Measurements from ENCODE around the gene PPP1R9B.

PPP1R9B gene
- total RNA-seq = 115 to 185 (median 166) reads per million in 4 experiments

GRCh38 chr17:50150354-50151040 lies at the start of gene PPP1R9B:
Gene PPP1R9B (minus strand): TSS chr17:50150677. CDS start chr17:50150513, 164 bp downstream.
- DNase-seq = no peak

DNA sequence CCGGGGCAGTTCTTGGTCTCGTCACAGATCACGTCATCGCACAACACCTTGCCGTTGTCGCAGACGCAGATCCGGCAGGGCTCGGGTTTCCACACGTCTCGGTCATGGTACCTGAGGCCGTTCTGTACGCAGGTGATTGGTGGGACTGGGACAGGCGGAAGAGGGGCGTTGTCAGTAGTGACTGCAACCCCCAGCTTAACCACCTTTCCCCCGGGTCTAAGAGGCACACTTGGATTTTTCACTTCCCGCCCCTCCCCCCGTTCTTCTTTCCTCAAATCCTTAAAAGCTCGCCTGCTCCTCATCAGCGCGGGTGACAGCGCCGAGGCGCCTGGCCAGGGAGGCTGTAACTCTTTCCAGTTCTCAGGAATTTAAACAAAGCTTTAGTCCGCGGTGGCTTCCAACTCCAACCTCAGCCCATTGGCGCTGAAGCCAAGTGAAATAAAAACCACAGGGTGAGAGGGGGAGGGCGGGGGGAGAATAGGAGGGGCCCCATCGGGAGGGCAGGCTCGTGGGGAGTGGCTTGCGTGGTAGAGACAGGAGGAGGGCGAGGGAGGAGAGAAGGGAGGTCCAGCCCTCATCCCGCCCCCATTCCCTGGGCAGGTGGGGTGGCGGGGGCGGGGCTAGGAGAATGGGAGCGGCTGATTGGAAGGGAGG lies 49.5 kb upstream of the PPP1R9B start:
- peak; percentile 61 for DNase-seq

DNA sequence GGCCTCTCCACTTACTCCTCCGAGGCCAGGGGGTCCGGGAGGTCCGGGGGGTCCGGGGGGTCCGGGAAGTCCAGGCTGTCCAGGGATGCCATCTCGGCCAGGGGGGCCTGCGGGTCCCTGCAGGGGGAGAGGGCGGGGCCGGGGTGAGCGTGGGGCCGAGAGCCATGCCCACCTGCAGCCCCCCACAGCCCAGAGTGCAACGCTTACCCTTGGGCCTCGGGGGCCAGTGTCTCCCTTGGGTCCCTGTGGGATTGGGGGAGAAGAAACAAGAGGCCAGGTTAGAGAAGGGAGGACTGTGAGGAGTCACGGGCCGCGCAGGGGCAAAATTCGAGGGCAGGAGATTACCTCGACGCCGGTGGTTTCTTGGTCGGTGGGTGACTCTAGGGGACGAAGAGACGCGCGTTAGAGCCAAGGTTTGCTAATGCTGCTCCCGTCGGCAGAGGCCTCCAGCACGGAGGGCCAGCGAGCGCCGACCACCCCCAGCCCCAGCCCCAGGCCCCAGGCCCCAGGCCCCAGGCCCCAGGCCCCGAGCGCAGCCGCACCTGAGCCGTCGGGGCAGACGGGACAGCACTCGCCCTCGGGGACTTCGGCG lies 48.8 kb upstream of the PPP1R9B start:
- no peak for DNase-seq

DNA sequence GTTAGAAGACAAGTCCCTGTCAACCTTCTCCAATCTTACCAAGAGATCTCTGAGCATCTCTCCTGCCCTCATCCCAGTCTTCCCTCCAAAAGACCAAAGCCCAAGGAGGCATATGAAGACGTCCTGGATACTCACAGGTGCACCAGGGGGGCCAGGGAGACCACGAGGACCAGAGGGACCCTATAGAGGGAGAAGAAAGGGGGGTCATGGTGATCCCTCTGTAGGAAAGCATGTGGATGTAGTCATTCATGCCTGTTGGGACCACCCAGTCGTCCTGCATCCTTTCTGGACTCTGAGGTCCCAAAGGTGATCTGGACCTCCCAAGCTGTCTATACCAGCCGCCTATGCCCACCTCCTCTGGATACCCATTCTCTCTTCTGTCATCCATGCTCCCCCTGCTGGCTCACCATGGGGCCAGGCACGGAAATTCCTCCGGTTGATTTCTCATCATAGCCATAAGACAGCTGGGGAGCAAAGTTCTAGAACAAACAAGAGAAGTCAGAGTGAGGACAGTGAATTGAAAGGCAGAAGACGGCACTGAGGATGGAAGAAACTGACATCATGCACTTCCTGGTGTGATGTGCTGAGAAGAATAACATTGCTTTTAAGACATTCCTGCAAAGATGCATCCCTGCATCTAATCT lies 47.7 kb upstream of the PPP1R9B start:
- DNase-seq = peak; percentile 22

- DNase-seq = no peak
These were observed 46.3 kb upstream of the PPP1R9B start for GRCh38 chr17:50196826-50197225.

DNA sequence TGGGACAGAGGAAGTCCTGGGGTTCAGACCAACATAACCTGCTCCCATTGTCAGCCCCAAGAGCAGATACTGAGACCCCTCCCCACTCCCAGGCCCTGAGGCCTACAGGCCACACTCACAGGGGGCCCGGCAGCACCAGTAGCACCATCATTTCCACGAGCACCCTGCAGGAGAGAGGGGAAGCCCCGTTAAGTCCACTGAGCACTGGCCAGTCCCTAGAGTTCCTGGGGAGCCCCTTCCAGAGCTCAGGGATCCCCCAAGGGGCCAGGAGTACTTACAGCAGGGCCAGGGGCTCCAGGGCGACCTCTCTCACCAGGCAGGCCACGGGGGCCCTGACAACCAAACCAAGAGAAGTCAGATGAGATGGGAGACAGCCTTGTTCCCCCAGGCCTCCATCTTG lies 45.6 kb upstream of the PPP1R9B start:
- no peak for DNase-seq

GRCh38 chr17:50194934-50195865 lies 44.7 kb upstream of the PPP1R9B start:
- DNase-seq = no peak

GRCh38 chr17:50194140-50194933 lies 43.9 kb upstream of the PPP1R9B start:
- DNase-seq = no peak

- no peak for DNase-seq
These were observed 42.3 kb upstream of the PPP1R9B start for GRCh38 chr17:50192618-50193291.

DNA sequence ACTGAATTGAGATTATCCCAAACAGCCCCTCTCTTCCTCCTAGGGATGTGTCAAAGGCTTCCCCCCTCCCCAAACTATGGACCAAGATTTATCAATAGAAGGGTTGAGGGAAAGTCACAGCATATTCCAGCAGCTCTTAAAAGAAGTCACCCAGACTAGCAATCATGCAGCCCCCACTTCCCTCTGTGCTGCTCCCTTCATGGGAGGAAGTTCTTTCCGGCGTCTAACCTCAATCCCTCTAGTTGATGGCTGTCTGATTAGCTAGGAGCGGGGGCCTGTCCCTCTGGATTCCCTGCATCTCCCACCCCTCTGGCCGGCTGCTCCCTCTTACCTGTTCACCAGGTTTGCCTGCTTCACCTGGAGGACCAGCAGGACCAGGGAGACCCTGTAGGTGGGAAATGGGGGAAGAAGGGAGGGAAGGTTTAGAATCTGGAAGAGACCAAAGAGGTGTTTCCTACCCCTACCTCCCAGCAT lies 41.7 kb upstream of the PPP1R9B start:
- DNase-seq = no peak

DNA sequence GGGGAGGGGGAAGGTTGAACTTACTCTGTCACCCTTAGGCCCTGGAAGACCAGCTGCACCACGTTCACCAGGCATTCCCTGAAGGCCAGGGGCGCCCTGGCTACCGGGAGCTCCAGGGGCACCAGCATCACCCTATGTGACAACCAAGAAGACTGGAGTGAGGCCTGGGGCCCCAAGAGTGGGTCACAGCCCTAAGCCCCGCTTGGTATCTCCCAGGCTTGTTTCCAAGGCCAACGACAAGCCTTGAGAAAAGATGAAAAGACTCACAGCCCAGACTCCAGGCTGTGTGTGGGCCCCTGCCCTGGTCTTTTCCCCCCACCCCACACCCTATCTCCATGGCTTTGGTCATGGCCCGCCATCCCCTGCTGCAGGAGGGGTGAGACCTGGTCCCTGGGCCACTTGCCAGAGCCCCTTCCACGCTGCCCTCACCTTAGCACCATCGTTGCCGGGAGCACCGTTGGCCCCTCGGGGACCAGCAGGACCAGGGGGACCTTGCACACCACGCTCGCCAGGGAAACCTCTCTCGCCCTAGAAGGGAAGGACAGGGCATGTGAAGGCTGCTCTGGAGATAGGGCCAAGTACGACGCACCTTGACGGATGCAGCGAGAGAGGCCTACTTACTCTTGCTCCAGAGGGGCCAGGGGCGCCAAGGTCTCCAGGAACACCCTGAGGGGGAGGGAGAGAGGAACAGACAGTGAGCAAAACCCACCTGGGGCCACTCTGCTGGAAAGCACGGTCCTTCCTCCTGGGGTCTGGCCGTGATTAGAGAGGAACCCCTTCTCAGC lies 41.1 kb upstream of the PPP1R9B start:
- no peak for DNase-seq

DNA sequence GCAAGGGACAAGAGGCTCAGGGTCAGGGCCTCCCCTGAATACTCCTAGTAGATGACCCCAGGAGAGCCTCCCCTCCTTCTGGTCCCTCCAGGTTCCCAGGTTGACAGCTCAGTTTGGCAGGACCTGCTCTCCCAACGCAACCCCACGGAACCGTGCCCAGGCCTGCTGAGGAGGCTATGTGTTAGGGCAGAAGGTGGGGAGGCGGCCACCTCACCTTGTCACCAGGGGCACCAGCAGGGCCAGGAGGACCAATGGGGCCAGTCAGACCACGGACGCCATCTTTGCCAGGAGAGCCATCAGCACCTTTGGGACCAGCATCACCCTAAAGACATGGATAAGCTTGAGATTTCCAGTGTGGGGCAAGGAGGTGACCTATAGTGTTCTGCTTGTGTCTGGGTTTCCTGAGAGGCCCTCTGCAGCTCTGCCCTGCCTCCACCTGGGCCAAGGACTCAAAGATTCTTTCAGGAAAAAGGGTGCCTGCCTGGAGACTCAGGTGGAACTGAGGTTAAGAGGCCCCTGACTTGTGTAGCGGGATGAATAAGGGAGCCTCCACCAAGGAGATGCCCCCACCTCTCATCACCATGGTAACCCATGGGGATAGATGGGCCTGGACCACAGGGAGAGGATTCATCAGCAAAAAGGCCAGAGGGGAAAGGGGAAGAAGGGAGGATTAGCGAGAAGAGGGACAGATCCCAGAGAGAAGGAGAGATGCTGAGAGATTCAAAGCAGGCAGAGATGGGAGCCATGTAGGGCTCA lies 40.3 kb upstream of the PPP1R9B start:
- DNase-seq = no peak

DNA sequence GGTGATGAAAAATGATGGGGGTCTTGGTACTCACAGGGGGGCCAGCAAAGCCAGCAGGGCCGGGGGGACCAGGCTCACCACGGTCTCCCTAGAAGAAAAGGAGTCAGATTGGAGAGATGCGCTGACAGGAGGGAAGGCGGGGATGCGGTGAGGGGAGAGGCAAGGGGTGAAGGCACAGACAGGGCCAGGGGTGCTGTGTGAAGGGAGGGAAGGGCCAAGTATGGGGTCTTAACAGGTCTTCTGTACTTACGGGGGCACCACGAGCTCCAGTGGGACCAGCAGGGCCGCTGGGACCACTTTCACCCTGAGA lies 39.8 kb upstream of the PPP1R9B start:
- no peak for DNase-seq

GRCh38 chr17:50189550-50190292 lies 39.2 kb upstream of the PPP1R9B start:
- no peak for DNase-seq

DNA sequence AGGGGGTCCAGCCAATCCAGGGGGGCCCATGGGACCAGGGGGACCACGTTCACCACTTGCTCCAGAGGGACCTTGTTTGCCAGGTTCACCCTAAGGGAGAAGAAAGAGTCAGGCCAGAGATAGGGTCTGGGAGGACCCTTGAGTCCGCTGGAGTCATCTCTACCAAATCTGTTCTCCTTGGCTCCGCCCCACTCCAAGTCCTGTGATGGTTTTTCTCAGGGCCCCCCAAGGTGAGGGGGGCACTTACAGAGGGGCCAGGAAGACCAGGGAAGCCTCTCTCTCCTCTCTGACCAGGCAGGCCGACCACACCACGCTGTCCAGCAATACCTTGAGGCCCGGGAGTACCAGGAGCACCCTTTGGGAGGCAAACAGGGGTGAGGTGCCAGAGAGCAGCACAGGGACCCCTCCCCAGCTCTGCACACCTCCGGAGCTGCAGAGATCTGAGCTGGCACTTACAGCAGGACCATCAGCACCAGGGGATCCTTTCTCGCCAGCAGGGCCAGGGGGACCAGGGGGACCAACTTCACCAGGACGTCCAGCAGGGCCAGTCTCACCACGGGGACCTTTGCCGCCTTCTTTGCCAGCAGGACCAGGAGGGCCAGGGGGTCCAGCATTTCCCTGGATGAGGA lies 38.6 kb upstream of the PPP1R9B start:
- DNase-seq = no peak

DNA sequence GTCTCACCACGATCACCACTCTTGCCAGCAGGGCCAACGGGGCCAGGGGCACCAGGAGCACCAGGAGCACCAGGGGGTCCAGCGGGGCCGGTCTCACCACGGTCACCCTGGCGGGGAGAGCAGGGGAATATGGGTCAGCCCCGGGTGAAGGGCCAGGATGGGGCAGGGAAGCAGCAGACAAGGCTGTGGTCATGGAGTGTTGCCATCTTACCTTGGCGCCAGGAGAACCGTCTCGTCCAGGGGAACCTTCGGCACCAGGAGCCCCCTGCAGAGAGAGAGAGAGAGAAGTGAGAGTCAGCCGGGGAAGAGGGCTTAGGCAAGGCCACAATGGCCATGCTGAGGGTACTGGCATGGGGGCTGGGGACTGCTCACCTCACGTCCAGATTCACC lies 38.0 kb upstream of the PPP1R9B start:
- no peak for DNase-seq

- DNase-seq = no peak
These were observed 37.5 kb upstream of the PPP1R9B start for GRCh38 chr17:50187751-50188530.

GRCh38 chr17:50187394-50187725 lies 36.9 kb upstream of the PPP1R9B start:
- no peak for DNase-seq
